Stimulated activated CD8-positive, alpha-beta memory T cell treated with anti-CD3 and anti-CD28 coated beads, Interleukin-12 subunit alpha, Interleukin-12 subunit beta, amount 100 ng/mL, for 24 hours (primary cell): ENCODE data around the gene HIGD2A.
"Not testable (repeated sequence)": the region's sequence is repeated elsewhere in the genome, so short reads cannot be mapped to it uniquely, and the experiment has no call there.

Source experiments
- DNase-seq: peaks from one replicate; pipeline ENCODE4 v3.0.0-alpha.2; 2020; ENCODE audit errors: extremely low read depth

HIGD2A gene

DNA sequence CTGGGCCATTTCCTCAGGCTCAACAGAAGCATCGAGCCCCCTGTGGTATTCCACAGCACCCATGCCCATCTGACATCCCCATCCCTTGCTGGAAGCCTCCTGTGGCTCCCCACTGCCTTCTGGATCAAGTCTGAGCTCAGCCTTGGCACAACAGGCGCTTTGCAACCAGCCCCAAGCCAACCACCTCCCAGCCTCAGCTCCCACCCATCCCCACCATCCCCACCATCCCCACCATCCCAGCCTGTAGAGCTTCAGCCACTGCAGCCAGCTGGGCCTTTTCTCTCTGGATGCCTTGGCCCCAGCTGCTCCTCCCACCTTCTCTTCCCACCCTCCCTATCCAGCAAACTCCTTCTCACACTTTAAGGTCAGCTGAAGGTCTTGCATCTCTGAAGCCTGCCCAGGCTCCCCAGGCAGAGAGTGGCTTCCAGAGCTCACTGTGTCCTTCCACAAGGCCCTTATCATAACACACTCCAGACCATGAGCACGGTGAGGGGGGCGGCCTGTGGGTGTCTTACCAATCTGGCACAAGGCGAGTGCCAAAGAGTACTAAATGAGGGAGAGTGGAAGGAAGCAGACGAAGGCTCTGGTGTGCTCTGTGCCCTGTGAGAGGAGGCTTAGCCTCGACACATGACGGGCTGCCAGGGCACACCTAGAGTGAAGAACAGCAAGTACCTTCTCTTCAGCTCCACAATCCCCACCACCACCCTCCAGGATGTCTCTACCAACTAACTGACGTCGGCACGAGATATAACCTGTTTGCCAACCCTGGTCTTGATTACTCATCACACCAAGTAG lies 6.5 kb downstream of the HIGD2A start:
- no peak for DNase-seq

DNA sequence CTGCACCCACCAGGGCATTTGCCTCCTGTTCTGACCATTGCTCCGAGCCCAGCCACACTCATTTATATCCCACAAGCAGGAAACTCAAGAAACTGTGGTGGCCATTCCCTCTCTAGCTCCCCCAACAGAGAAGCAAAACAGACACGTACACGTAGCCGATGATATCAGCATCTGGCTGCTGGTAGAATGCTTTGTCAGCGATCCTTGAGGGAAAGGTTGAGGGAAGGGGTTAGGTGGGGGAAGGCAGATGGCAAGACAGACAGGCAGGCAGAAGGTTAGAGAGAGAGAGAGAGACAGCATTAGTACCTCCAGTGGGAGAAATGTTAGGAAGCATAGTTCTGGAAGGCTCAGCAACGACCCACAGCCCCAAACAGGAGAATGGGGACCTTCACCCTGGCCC lies 7.8 kb downstream of the HIGD2A start:
- no peak for DNase-seq

DNA sequence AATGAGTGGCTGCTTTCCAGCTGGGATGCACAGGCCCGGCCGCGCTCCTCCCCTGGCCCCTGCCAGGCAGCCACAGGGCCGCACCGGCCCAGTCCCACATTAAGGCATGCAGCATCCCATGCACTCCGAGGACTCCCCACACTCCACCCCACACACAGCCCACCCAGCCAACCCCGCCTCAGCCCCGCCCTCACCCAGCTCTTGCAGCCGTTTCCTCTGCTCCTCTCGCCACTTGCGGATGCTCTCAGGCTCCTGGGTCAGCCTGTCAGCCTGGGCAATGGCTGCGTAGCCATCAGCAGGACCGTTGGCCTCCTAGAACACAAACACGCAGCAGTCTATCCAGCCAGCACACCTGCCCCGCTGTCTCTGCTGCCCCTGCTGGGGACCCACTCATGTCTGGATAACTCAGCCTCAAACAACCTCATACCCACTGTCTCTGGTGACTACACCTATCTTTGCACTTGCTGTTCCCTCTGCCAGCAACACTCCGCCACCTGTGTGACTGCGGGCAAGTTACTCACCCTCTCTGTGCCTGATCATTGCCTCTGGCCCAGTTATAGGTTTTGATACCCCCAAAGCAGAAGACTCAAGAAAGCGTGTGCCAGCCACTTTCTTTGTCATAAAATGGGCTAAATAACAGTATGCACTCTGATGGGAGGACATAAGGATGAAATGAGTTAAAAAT lies 9.3 kb downstream of the HIGD2A start:
- no peak for DNase-seq

DNA sequence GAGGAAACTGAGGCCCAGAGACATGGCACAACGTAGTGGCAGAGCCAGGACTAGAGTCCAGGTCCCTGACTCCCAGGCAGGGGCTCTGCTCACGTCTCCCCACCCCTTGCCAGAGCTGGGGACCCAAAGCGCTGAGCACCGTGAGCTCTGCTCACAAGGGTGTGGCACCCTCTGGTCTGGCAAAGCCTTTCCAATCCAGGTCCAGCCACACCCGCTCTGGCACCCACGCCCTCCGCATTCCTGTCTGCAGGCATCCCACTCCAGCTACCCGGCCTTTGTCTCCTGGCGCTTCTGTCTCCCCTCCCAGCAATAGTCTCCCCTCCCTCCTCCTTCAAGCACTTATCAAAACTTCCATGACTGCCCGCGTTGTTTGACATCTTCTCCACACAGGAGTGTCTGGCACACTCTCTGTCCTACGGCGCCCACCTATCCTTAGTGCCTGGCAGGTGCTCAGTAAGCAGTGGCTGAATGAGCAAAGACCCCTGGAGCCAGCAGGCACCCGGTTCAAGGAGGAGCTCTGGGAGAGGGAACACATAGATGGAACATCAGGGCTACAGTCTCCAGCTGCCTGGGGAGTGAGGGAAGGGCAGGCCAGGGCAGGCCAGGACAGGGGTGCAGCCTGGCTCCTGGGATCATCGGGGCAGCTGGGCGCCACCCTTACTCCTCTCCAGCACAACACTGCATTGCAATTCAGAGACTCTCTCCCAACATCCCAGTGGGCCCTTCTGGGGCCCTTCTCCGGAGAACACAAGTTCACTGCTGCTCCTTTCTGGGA lies 12.0 kb downstream of the HIGD2A start:
- no peak for DNase-seq

DNA sequence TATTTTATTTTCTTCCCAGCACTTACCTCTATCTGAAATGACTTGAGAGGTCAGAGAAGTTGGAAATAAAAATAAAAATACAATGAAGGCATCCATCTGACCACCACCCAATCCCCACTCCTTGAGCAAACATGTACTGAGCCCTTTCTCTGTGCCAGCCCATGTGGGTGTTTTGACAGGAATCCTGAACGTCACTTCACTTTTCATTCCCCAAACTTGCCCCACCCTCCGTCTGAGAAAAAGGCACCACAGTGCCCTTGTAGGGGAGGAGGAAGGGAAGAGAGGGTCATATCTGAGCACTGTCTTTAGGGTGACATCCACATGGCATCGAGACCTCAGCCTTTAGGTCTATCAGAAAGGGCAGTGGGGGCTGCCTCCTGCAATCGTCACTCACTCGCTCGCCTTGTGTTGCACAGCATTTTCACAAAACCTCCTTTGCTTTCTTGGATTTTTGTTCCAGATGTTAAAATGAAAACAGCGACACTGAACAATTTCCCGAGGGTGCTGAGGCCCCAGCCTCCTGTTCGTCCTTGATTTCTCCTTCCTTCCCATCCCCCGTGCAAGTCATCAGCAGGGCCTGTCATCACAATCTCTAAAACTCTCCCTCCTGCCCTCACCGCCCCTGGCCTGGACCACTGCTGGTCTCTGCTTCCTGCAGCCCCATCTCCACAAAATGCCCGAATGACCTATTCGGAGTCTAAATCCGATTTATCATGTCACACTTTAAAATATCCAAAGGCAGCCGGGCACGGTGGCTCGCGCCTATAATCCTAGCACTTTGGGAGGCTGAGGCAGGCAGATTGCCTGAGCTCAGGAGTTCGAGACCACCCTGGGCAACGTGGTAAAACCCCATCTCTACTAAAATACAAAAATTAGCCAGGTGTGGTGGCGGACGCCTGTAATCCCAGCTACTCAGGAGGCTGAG lies 13.0 kb downstream of the HIGD2A start:
- no peak for DNase-seq

DNA sequence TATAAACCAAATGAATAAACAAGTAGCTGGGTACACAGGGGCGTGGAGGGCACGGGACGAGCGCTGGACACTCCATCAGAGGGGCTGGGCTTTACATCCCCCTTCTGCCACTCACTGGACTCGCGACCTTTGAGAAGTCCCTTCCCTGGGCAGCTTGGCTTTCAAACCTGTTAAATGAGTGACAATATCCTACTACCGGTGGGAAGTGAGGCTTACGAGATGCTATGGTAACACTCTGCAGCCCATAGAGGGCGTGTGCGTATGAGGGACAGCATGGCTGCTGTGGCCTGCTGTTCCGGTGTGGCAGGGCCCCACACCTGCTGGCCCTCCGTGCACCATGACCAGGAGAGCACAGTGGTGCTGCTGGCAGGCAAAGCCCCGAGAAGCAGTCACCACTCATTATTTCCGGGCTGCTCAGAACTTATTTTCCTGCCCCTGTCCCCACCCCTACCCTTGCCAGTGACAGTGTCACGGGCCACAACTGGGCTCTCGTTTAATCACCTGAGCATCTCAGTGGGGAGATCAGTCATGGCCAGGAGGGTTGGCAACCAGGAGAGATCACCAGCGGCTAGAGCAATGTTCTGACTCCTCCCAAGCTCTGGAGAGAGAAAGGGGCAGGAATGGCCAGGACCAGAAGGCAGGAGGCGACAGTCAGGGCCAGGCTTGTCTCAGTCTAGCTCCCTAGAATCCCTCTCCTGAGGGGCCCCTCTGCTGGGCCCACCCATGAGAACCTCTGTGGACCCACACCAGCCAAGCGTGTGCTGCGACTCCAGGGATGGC lies 17.3 kb downstream of the HIGD2A start:
- no peak for DNase-seq

DNA sequence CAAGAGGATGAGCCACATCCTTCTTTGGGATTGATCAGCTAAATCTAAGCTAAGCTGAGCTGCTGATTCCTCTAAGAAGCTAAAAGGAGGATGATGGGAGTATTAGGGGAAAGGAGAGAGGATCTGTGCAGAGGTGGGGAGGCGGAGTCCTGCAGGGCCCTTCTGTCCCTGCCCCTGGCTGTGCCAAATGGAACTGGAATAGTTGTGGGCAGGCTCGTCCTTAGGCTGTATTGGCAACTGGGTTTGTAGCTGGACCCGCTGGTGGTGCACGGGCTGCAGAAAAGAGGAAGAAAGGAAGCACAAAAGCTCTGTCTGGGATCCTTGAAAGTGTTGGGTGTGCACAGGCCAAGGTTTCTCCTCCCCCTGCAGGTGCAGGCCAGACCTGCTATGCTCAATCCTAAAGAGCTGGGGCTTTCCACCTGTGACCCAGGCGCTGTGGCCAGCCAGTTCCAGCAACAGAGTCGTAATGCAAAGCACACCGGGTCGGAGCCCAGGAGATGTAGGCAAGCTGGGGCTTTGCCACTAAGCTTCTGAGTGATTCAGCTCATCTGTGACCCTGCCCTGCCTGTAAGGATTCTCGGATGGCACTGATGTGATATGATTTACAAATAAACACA lies 18.0 kb downstream of the HIGD2A start:
- DNase-seq: no peak

DNA sequence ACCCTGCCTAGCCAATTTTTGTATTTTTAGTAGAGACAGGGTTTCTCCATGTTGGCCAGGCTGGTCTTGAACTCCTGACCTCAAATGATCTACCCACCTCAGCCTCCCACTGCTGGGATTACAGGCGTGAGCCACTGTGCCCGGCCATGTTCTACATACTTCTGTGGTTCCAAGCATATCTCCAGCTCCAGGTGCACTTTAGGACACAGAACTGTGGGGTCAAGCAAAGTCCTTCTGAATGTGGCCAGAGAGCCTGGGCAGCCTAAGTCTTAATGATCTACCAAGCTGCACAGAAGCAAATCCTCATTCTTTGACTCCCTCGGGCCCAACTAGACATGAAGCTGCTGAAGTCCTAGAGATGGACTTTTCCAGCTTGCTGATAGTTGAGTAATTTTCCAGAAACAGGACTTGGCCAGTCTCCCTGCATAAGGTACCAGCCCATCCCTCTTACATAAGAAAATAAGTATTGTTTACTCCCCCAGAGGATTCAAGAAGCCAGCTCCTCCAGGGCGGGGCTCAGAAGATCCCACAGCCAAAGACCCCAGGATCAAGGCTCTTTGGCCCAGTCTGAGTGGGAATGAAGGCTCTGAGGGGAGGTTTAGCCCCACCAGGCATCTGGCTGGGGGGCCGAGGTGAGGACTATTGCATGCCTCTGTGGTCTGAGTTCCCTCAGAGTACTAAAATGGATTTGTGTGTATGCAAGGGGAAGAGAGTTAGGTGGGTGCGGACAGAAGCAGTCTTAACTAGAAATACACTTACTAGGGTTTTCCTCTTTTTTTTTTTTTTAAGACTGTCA lies 19.1 kb downstream of the HIGD2A start:
- no peak for DNase-seq

DNA sequence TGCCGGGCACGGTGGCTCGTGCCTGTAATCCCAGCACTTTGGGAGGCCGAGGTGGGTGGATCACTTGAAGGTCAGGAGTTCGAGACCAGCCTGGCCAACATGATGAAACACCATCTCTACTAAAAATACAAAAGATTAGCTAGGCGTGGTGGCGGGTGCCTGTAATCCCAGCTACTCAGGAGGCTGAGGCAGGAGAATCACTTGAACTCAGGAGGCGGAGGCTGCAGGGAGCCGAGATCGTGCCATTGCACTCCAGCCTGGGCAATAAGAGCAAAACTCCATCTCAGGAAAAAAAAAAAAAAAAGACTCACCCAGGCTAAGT lies 19.7 kb downstream of the HIGD2A start:
- not testable (repeated sequence) for DNase-seq

DNA sequence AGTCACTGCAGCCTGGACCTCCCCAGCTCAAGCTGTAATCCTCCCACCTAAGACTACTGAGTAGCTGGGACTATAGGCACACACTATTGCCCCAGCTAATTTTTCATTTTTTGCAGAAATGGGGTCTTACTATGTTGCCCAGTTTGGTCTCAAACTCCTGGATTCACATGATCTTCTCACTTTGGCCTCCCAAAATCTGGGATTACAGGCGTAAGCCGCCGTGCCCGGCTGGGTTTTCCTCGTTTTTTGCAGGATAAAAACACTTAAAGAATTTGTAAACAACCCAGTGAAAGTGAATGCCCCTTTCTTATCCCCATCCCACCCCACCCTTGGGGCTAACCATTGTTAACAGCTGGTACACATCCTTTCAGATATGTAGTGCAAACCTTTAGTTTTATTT lies 20.0 kb downstream of the HIGD2A start:
- DNase-seq: no peak

DNA sequence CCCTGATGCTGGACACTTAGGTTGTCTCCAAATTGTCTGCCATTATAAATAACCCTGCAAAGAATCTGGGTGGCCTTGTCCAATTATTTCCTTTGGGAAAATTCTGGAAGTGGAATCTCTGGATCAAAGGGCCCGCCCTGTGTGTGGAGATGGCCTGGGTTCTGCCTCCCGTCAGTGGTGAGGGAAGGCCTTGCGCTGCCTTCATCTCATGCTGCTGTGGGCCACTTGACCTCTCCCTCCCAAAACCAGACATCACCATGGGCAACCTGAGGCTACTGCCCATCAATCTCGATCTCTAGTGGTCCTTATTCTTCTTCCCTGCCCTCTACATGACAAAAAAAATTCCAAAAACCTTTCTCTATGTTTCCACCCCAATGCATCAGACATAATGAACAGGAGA lies 21.2 kb downstream of the HIGD2A start:
- DNase-seq: no peak

DNA sequence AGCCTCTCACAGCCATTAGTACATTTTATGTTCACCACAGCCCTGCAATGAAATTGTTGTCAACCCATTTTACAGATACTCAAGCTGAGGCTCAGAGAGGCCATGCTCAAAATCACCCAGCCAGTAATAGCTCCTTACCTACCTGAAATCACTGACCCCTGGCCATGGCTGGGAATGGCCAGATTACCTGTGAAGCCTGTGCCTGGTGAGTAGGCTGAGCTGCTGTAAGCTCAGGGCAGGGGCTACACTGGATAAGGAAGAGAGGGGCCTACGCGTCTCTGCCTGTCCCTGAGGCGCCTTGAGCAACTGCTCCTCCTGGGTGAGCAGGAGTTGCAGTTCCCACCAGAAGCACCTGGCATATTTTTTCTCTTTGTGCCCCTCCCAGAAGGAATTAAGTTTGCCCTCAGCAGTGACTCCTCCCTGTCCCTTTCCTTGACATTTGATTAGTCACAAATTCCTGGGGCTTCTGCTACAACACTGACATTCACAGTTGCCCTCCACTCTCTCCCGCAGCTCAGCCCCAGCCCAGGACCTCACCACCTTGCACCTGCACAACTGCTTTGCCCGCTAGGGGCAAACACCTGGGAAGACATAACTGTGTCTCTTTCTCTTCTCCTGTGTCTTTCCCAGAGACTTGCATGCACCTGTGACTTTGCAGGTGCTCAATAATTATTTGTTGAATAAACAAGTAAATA lies 22.1 kb downstream of the HIGD2A start:
- no peak for DNase-seq

DNA sequence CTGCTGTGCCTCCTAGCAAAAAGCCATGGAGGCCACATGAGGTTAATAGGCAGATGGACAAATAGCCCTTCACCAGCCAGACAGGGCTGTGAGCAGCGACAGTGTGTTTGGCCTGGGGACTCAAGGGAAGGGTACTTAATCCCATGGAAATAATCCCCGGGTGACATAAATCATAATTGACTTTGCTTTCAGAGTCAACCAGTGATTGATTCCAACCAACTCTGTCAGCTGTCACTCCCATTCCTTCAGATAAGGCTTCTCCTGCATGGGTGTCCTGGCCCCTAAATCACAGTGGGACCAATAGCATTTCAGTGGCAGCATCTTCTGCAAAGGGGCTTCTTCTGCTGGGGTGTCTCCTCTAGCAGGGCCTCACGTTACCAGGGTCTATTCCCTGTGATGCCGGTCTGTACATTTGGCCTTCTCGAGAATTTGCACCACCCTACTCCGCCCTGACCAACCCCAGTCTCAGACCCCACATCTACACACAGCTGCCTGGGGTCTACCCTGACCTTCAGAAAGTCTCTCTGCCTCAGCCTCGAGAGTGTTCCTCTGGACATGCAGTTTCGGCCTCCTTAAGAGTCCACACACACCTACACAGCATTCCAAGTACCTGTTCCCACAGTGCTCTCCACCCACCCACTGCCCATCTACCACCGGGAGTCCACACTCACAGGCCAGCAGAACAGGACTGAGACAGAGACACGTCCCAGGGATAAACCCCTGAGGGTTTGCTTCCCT lies 24.1 kb downstream of the HIGD2A start:
- DNase-seq: no peak

DNA sequence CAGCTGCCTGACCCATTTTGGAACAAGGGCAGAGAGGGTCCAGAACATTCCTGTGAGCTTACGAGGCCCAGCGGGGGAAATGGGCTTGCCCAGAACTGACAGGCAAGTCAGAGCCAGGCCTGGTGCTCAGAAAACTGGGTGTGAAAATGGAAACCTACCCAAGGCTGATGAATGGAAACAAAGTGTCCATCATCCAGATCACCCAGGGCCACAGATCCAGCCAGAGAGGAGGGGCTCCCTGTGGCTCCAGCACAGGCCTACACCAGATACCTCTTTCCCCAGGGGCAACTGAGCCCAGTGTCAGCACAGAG lies 24.7 kb downstream of the HIGD2A start:
- DNase-seq: no peak

DNA sequence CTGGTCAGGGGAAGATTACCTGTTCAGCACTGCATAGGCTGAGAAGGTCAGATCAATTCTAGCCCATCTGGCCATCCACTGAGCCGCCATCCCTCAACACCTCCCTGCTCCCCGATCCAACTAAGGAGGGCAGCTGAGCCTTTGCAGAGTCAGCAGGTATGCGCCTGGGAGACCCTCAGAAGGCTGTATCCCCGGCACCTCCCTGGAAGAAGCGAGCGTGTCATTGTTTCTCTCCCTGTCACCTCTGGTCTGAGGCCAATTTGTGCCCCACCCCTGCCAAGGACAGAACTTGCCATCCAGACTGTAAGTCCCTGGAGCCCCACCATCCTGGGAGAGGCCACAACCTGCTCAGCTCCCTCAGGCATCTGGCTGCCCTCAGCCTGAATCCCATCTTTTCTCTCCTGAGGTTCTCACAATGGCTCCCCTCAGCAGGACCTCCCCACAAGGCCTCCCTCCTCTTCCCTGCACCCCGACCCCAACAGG lies 25.2 kb downstream of the HIGD2A start:
- no peak for DNase-seq

DNA sequence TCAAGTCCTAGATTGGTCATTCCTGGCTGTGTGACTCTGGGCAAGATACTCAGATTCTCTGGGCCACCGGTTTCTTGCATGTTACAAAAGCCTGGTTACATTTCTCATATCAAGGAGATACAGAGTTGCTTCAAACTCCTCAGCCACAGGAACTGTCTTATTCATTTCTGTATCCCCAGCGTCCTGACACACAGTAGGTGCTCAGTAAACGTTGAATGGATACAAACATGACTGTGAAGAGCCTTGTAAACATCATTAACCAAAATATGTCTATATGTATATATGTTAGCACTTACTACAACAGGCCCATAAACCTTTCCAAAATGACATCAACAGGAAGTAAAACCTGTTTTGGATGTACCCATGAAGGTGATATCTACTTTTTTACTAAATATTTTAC lies 26.2 kb downstream of the HIGD2A start:
- no peak for DNase-seq

DNA sequence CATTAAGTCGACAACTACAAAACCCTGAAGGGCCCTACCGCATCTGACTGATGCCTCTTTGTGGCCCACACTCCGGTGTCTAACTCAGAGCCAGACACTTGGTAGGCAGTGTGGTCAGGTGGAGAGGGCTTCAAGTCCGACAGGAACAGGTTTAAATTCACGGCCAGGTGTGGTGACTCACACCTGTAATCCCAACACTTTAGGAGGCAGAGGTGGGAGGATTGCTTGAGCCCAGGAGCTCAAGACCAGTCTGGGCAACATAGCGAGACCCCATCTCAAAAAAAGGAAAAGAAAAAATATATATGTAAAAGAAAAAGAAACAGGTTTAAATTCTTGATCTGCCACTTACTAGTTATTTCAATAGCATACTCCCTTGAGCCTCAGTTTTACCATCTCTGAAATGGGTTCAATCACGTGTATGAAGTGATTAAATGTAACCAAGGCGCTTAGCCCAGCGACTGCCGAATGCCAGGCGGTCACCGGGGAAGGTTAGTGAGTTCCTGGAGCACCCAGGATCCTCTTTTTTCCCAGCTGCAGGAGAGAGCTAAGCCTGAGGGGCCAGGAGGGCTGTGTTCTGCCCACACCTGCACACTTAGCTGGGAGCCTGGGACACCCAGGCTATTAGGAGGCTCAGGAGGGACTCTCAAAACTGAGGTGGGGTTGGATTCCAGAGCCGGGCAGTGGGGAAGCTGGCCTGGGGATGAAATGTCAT lies 26.8 kb downstream of the HIGD2A start:
- DNase-seq: no peak
